Glomerular visceral epithelial cell (primary cell): ENCODE data around the gene SEC22A.

Experiments
- DNase-seq: peaks from one replicate; pipeline ENCODE4 v3.0.0-alpha.2; 2016; ENCODE audit errors: extremely low spot score

The SEC22A gene

DNA sequence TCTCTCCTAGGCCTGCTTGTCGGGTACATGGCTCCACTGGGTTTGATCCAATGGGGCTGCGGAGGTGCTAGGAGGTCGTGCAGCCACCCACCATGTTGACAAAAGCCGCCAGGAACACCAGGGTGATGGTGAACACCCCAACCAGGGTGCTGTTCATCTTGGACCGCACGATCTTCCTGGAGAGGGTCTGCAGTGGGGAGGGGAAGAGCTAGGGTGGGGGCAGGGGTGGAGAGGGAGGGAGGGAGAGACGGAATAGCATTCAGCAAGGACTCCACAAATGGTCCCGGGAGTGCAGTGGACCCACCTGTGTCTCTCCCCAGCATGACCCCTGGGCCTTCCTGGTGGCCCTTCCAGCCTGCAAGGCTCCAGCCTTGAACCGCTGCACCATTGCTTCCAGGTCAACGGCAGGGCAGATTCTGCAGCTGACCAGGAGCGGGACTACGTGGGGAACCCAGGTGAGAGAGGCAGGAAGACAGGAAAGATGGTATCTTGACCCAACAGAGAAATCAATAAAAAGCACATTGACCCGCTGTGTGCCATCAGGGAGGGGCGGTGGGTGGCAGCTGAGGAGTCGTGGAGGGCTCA is 102.3 kb downstream of the SEC22A start:
- no peak for DNase-seq

- DNase-seq = no peak
Measured at GRCh38 chr3:123305192-123305591, 103.4 kb downstream of the SEC22A start.

DNA sequence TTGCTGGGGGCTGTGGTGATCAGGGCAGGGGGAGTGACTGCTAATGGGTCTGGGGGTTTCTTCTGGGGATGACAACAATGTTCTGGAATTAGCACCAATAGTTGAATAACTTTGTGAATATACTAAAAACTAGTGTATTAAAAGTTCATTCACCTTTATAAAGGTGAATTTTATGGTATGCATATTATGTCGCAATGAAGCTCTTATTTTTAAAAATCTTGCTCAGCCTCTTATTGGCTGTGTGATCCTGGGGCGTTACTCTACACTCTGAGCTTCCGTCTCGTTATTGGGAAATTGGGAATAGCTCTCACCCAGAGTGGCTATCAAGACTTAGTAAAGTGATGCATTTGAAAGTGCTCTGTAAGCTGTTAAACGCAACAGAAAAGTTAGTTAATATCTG is 105.3 kb downstream of the SEC22A start:
- DNase-seq = no peak

DNA sequence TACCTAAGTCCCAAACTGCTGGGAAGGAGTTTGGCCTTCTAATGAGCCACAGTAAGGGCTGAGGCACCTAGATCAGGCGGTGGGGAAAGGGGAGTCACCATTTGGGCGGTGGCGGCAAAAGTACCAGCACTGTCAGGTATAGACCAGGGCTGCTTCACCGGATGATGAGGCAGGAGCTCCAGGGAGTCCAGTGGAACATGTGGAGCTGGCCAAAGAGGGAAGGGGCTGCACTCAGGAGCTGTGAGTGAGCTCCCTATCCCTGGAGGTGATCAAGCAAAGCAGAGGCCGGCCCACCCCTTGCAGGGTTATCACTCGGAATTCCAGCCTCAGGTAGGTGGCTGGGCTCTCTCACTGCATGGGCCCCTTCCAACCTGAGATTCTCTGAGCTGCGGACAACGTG is 108.4 kb downstream of the SEC22A start:
- no peak for DNase-seq

DNA sequence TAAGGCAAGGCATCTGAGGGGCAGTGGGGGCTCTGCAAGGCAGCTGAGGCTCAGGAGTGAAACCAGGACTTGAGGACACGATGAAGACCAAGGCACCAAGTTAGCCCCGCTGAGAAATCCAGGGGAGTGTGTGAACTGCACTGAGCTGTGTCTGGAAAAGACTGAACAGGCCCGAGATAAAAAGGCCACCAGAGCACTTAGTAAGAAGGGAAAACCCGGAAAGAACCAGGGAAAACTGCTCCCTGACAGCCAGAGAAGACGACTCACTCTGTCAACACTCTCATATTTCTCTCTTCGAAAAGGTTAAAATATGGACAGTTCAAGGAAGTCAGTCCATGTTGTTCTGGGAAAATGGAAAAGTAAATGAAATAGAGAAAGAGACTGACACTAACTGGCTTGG is 109.0 kb downstream of the SEC22A start:
- no peak for DNase-seq

GRCh38 chr3:123311201-123311600 is 109.5 kb downstream of the SEC22A start:
- no peak for DNase-seq

GRCh38 chr3:123312331-123313265 is 110.9 kb downstream of the SEC22A start:
- DNase-seq = no peak

DNA sequence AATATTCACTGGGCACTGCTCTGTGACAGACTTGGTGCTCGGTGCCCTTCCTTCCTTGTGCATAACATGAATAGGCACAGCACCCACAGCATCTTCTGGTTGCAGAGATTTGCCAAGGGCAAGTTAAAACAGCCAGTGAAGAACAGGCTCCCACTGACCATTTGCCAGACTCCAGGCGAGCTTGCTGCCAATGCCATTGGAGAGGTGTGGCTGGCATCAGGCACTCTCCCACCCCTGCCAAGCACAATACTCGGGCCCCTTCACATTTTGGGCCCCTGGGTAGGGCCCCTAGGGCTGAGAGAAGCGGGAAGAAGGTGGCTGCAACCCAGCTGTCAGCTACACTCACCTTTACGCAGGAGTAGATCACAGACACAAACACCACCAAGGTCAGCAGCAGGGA is 112.1 kb downstream of the SEC22A start:
- no peak for DNase-seq

DNA sequence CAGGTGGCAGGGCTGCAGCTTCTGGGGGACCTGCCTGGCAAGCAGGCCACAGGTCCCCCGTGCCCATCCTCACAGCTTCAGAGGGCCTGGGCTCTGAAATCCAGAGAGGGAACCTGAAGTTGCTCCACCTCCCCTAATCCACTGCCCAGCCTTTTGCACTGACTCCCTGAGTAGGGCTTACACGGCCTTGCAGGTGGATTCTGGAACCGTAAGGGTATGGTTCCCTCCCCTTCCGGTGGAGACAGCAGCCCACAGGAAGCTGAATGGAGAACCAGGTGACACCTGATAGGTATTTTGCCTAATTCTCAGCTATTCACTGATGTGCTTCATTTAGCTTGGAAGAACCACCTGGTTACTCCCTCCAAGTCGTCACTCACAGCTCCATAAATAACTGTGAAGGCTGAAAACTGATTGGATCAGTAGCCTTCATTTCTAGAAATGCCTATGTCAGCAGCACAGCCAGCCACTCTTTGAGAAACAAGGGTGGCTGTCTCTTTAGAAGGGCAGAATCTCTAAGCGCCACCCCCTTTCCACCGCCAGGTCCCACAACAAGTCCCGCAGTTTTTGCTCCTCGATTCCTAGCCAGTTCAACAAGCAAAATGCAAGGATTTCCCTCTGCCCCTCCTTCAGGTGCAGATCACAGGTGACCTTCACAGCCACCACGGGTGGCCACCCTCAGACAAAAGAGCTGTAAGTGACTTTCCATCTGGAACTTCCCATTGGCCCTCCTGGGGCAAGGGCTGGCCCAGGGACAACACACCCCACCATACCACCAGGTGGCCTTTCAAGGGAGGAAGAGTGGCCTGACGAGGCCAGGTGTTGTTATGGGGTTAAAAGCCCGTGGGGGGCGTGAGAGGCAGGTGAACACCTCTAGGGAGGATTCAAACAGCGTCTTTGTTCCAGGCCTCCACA is 112.9 kb downstream of the SEC22A start:
- no peak for DNase-seq

GRCh38 chr3:123315271-123315595 is 113.5 kb downstream of the SEC22A start:
- no peak for DNase-seq

GRCh38 chr3:123317716-123318115 is 116.0 kb downstream of the SEC22A start:
- no peak for DNase-seq

GRCh38 chr3:123318374-123318773 is 116.6 kb downstream of the SEC22A start:
- DNase-seq = no peak

DNA sequence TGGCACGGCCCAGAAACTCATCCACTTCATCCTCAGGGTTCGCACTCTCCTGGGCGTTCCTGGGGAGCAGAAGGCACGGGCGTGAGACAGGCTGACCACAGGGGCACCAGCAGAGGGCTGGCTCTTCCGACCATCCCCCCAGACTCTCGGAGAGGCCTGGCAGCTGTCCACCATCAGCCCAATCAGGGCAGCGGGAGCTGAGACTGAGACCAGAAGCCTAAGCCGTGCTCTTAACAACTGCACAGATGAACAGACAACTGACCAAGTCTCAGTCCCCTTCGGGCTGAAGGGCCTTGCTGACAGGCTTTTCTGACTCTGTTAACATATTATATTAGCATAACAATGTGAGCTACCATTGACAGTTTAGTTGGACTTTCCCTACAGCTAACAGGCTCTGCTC is 118.0 kb downstream of the SEC22A start:
- no peak for DNase-seq

- no peak for DNase-seq
Measured at GRCh38 chr3:123320221-123320620, 118.5 kb downstream of the SEC22A start.

- no peak for DNase-seq
Measured at GRCh38 chr3:123321806-123322205, 120.1 kb downstream of the SEC22A start.

GRCh38 chr3:123322866-123323265 is 121.1 kb downstream of the SEC22A start:
- no peak for DNase-seq
